ENCODE data around the gene ARHGAP5. TPM values are rescaled to one million over a fixed set of nuclear protein-coding genes. Genes with fewer than 3 reads are reported as not detected.

The ARHGAP5 gene
- total and polyA plus RNA-seq, 9 of the 15 experiments (the other 6 are each of a cell fraction or from before 2014, with no cell fraction given): 3.1 to 21.8 (median 12.1) TPM

- no peak for ATAC-seq
- ChIA-PET POLR2A (no interaction called here), CTCF (ENCODE audit: low intra/inter-chr PET ratio) (interaction anchor here (0.6 kb wide), 1 partner anchor 202 kb away, joined by 4 read pairs; no protein-coding TSS in a partner anchor)
- no CpG with 5 or more reads among the region's 1 CpG for WGBS (ENCODE audit: insufficient coverage, low coverage, missing lambda C conversion rate)
- no peak overlapping the region for H3K27ac ChIP-seq (ENCODE audit: extremely low read depth, low read depth, low read length)
- no peaks in the 10 kb centered on the region for H3K9me3 ChIP-seq (replicated peaks; ENCODE audit: control insufficient read depth, insufficient read depth, low read depth, low read length)
- no peaks in the 10 kb centered on the region for H3K4me1 ChIP-seq (replicated peaks in 1 of 2; ENCODE audit: control insufficient read depth in 2 of 2, insufficient read depth in 2 of 2, low read length in 2 of 2)
- H3K27me3 ChIP-seq (ENCODE audit: control insufficient read depth in 2 of 2, insufficient read depth in 2 of 2, low read length in 2 of 2): no peaks in the 10 kb centered on the region
- H3K4me2 ChIP-seq (ENCODE audit: insufficient read depth, low read length): no peak overlapping the region
- H3K36me3 ChIP-seq (ENCODE audit: control insufficient read depth, insufficient read depth, low read length): no peaks in the 10 kb centered on the region; the same call in 1 of the 3 replicates
- H3K9me1 ChIP-seq (ENCODE audit: control insufficient read depth, insufficient read depth, low read length): no peaks in the 10 kb centered on the region
- BruUV-seq (replicated peaks): no TSS peak
- H2AFZ ChIP-seq (ENCODE audit: low read depth, low read length): no peak overlapping the region
- no peak for DNase-seq (ENCODE audit: extremely low read depth in 1 of 4, low spot score in 3 of 4)
- H3K4me3 ChIP-seq: no peak overlapping the region
- H3K9ac ChIP-seq (ENCODE audit: insufficient read depth in 1 of 2, low read depth in 2 of 2, low read length in 2 of 2): no peak overlapping the region
- in situ Hi-C loops (cut with MboI) (no loop called here), intact Hi-C loops (cut with micrococcal nuclease) (no loop called here)
- H3K79me2 ChIP-seq (ENCODE audit: control insufficient read depth, insufficient read depth, low read length): peaks cover 8% of the 10 kb centered on the region; the same call in 1 of the 3 replicates
- FAIRE-seq: no peak
- H4K20me1 ChIP-seq (replicated peaks; ENCODE audit: control insufficient read depth, insufficient read depth, low read length): no peaks in the 10 kb centered on the region
- TF ChIP-seq GATAD2B (IDR thresholded peaks at IDR 0.05; ENCODE audit: borderline replicate concordance): no peak
- no peak for TF ChIP-seq ESRRB (CRISPR knock-in tag; IDR thresholded peaks at IDR 0.05; ENCODE audit: borderline replicate concordance)
- TF ChIP-seq POU5F1 (IDR thresholded peaks at IDR 0.05; ENCODE audit: borderline replicate concordance, low read depth, low read length, partially characterized antibody): no peak
- TF ChIP-seq CHD2 (IDR thresholded peaks at IDR 0.05; ENCODE audit: low read depth, low read length): no peak
- TF ChIP-seq CUX1 (CRISPR knock-in tag; IDR thresholded peaks at IDR 0.05): no peak
- TF ChIP-seq ETV1 (tag; conservative IDR thresholded peaks at IDR 0.05; ENCODE audit: low read depth): no peak
- no peak for TF ChIP-seq REST (IDR thresholded peaks at IDR 0.05; ENCODE audit: borderline replicate concordance)
- no peak for TF ChIP-seq REST (CRISPR knock-in tag; IDR thresholded peaks at IDR 0.05; ENCODE audit: low read depth)
- no peak for TF ChIP-seq TFAM (CRISPR knock-in tag; conservative IDR thresholded peaks at IDR 0.05)
Observed at GRCh38 chr14:32137892-32138291, 60.8 kb downstream of the ARHGAP5 start.

All from K562 (cell line).